HG02588 (cell line): ENCODE data around the gene MAST4.

Experiments
- ATAC-seq: cut with Tn5 transposase; IDR thresholded peaks from one replicate; pipeline ENCODE4 v1.9.1; 2021; ENCODE audit warnings: mild to moderate bottlenecking, moderate library complexity; ENCODE audit not compliant: unreplicated experiment

The MAST4 gene

DNA sequence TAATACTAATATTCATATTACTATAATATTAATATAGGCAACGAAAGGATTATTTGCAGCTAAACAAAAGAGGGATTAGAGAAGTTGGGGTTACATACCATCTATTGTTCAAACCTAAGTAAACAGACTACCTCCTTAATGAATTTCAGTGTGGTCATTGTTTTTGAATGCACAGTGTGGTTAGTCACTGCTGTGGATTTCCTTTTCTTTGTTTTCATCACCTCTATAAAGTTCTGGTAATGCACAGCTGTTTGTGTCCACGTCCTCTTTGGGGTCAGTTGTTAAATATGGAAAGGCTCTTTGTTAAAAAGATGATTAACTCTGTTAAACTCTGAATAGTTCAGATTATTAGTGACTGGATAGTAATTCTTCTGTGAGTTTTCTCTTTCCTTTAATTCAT is 233.6 kb downstream of the MAST4 start:
- ATAC-seq: no peak

GRCh38 chr5:66830636-66831035 is 234.4 kb downstream of the MAST4 start:
- ATAC-seq: no peak

DNA sequence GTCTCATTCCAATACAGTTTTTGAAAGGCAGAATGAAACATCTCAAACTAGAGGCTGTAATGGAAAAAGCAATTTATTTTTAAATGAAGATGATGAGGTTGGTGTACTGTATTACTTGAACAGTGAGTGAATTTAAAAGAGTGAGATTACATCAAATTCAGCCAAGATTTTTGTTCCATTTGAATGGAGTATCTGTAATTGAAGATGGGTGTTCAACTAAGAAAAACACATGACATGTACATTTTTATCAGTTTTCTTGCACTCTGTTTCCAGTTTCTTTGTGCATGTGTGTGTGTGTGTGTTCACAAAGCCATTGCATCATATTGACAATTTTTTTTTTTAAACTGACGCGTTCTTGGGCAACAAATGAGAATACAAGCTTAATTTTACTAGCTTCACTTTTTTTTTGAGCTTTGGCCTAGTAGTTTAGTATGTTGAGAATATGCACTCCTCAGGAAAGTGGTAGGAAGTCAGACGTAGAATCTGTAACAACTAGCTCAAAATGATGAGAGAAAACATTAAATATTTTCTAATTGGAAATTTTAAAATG is 243.5 kb downstream of the MAST4 start:
- no peak for ATAC-seq

DNA sequence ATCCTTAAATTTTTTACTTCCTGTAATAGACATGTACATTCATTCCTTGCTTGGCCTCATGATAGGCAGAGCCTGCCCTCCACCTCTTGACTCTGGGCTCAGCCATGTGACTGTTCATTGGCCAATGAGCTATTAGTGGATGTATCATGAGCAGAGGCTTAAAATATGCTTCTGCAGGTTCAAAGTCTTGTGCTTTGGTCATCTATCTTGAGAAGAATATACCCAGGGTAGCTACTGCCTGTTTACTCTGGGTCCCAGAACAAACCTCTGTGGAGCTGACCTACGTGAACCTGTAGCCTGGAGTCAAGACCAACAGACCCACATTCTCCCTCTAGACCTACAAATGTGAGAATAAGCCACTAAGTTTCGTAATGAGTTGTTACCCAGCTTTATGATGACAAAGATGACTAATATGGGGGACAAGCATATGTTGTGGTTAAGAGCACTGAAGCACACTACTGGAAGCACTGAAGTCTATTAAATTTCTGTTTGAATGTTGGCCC is 244.4 kb downstream of the MAST4 start:
- peak; percentile 100 for ATAC-seq

DNA sequence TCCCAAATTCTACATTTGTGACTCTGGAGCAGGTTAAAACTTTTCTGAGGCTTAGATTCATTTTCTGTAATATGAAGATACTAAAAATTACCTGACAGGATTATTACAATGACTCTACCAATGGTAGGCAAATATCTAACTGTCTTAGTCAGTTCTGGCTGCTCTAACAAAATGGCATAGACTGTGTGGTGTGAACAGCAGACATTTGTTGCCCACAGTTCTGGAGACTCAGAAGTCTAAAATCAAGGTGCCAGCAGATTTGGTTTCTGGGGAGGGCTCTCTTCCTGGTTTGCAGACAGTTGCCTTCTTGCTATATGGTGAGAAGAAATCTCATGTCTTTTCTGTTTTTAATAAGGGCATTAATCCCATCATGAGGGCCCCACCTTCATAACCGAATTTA is 245.1 kb downstream of the MAST4 start:
- no peak for ATAC-seq

- ATAC-seq: no peak
Measured at GRCh38 chr5:66842540-66842939, 246.3 kb downstream of the MAST4 start.

DNA sequence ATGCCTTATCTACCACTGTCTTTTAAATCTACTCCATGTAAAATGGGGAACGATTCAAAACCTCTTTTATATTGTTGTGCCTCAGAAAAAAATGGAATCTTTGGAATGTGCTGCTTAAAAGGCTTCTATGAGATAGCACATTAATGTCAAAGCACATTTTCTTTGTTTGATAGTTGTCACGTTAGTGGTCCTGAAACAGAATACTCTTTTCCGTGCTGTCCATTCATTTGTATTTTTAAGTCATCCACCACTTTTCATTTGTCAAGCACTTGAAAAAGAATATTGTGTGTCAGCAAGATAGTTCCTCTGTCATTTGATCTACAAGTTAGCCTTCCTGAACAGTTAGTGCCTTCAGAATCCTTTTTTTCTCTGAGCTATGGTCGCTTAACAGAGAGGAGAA is 246.9 kb downstream of the MAST4 start:
- ATAC-seq: no peak

DNA sequence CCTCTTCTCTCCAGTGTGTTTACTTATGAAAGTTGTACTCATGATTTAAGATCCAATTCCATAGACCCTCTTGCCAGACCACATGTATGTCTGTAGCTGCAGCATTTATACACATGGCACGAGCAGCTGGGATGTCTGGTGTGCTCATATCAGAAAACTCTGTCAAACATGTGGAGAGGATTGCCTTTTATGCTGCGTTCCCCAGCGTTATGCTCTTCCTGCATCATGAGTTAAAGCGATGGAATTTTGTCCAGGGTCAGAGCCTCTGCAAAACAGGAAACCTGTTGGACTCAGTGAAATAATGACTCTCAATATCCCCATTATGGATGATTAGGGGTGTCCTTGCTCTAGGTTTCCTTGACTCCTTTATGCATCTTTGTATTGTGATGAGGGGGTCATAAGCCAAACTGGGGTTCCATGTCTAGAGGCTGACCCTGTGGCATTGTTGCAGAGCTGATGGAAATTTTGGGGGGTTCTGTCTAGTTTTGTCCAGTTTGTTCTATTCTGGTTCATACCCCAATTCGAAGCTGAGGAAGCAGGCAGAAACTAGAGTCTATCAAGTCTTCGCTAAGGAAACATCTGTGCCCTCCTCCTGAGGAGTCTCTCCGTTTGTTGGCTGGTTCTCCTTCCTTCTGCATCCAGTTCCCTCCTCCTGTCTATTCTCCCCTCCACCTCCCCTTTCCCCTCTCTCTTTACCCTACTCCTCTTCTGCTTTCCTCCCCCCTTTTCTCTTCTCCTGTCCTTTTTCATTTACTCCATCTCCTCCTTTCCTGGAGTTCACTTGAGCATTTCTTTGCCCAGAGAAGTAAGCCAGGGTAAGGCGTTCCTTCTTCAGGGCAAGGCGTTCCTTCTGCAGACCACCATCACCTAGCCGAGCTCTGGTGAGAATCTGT is 252.8 kb downstream of the MAST4 start:
- no peak for ATAC-seq

- ATAC-seq: no peak
Measured at GRCh38 chr5:66849803-66850202, 253.6 kb downstream of the MAST4 start.

- no peak for ATAC-seq
Measured at GRCh38 chr5:66850354-66851075, 254.3 kb downstream of the MAST4 start.

GRCh38 chr5:66851306-66851705 is 255.1 kb downstream of the MAST4 start:
- ATAC-seq: no peak

DNA sequence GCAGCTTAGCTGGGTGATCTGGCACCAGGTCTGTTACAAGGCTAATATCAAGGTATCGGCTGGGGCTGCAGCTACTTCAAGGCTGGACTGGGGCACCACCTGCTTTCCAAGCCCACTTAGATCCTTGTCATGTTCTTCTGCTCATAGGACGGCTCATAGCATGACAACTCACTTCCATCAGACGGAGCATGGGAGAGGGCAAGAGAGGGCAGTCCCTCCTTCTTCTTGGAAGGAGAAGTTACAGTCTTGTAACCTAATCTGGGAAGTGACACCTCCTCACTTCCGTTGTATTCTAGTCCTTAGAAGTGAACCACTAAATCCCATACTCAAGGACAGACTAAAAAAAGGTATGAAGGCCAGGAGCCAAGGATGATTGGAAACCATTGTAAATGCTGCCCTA is 258.2 kb downstream of the MAST4 start:
- ATAC-seq: no peak

DNA sequence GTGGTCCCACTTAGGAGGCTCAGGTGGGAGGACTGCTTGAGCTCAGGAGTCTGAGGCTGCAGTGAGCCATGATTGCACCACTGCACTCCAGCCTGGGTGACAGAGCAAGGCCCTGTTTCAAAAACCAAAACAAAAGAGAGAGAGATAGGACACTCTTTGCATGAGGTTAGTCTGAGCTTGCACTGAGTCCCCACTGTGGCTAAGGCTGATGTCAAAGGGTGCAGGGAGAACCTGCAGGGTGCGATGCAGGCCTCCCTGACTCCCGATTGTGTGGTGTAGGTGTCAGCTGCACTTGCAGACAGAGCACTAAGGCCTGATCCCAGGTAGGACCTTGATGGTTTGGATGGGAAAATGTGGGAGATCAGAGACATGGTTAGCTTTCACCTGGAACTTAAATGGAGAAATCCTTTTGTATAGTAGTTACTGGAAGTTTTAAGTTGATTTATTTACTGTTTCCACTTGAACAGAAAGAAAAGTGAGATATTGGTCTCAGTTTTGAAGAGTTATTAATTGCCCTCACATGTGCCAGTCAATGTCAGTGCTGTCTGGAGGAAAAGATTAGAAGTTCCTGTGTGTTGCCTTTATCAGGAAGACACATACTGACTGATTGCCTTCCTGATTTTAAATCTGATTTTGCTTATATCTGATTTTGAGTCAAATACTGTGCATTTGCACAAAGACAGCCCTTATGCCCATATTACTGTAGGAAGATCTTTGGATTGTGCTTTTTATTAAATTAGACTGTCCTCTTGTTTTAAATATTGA is 260.0 kb downstream of the MAST4 start:
- no peak for ATAC-seq

GRCh38 chr5:66859526-66859925 is 263.3 kb downstream of the MAST4 start:
- no peak for ATAC-seq

DNA sequence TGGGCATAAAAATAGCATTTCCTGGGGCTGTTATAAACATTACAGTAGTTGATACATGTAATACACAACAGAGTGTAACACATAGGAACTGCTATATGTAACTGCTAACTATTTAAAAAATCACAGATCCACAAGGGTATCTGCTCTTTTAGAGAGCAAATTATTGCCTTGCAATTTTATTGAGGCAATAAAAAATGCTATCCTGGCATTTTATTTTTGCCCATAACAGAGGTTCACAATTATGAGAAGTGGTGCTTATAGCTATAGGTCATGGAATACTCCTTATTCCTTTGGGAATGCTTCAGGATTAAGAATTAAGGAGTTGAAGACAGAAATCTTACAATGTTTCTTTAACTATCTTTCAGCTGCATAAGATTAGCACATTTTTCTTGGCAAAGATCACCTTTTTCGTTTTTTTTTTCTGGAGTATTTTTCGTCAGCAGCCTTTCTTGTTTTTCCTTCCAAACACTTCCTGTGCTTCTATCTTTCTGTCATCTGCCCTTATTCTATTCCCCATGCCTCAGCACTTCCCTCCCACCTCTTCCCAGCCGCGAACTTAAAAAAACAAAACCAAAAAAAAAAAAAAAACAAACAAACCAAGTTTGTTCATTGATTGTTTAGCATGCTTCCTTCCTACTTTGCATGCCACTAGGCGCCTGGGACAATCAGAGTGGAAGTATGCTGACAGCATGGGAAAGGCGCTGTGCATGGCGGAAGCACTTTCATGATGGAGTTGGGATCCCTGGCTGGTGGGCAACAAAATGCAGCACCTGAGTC is 264.2 kb downstream of the MAST4 start:
- ATAC-seq: no peak

DNA sequence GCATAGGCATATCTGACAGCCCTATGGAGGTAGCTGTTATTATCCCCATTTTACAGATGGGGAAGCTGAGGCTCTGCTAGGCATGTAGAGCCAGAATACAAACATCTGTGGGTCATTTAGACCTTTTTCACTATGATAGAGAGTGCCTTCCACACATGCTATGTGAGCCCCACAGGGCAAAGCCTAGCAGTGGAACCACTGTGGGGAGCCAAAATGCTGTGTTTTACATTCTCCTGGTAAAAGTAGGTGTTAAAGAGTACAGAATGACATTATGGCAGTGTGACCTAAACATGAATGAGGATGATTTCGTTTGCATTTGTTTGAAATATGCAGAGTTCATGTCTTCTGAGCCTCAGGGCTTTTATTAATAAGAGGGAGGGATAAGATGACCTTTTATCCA is 265.2 kb downstream of the MAST4 start:
- ATAC-seq: no peak

GRCh38 chr5:66862020-66862419 is 265.8 kb downstream of the MAST4 start:
- ATAC-seq: no peak

- no peak for ATAC-seq
Measured at GRCh38 chr5:66863243-66864170, 267.3 kb downstream of the MAST4 start.

DNA sequence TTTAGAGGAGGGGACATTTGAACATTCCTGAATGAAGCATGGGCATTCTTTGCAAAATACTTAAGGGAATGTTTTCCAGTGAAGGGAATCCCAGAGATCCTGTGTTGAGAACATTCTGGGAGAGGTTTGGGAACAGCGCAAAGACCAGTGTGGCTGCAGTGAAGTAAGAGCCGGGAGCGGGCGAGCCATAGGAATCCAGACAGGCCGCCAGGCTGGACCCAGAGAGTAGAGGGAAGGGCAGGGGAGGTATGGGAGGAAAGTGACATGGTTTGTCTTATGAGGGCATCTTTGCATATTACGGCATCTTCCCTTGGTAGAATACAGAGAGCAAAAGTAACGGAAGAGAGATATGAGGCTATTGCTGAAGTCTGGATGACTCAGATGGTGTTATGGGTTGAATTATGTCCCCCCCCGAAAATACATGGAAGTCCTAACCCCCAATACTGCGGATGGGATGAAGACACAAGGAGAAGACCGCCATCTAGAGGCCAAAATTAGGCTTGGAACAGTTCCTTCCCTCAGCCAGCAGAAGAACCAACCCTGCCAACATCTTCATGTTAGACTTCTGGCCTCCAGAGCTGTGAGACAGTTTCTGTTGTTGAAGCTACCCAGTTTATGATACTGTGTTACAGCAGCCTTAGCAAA is 268.2 kb downstream of the MAST4 start:
- ATAC-seq: no peak
